GM12872 (cell line): ENCODE measurements around the gene TEX19.

ENCODE experiments used
- CTCF ChIP-seq: IDR thresholded peaks from 3 replicates; pipeline ENCODE4 v1.5.1; 2011; ENCODE audit warnings: low read depth, mild to moderate bottlenecking, low read length, moderate library complexity; ENCODE audit not compliant: insufficient read depth

The TEX19 gene

DNA sequence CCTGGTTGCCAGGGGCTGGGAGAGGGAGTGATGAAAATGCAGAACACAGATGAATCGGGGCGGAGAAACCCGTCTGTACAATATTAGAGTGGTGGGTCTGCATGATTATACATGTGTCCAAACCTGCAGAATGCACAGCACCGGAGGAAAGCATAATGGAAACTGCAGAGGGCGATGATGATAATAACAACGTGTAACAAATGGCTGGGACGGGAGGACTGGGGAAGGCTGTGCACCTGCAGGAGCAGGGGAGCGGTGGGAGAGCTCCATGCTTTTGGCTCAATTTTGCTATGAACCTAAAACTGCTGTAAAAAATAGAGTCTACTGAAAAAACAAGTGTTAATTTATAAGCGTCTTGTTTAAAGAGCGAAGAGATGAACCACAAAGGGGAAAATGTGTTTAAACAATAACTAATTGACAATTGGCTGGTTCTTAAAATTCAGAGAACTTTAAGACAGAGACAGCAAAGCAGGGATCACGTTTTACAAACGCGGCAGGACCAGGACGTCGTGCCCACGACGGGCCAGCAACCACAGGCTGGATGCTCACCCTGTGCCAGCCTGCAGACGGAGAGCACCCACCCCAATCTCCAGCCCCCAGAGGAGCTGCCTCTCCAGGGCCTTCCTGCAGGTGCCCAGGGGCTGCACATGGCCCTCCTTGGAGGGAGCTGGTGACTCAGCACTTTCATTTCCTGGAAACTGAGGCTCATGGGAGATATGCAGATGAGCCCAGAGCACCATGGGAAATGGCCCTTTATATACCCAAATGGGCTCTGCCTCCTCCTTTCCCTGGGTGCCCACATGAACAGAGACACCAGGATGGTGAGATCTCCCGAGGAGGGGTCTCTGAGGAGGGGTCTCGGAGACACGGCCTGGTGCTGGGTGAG lies at the start of gene TEX19:
TSS of gene TEX19 (plus strand) at position 783 of the 886 bp plus-strand sequence. CDS start 2,904 bp downstream, outside the sequence.
- no peak for TF ChIP-seq CTCF

DNA sequence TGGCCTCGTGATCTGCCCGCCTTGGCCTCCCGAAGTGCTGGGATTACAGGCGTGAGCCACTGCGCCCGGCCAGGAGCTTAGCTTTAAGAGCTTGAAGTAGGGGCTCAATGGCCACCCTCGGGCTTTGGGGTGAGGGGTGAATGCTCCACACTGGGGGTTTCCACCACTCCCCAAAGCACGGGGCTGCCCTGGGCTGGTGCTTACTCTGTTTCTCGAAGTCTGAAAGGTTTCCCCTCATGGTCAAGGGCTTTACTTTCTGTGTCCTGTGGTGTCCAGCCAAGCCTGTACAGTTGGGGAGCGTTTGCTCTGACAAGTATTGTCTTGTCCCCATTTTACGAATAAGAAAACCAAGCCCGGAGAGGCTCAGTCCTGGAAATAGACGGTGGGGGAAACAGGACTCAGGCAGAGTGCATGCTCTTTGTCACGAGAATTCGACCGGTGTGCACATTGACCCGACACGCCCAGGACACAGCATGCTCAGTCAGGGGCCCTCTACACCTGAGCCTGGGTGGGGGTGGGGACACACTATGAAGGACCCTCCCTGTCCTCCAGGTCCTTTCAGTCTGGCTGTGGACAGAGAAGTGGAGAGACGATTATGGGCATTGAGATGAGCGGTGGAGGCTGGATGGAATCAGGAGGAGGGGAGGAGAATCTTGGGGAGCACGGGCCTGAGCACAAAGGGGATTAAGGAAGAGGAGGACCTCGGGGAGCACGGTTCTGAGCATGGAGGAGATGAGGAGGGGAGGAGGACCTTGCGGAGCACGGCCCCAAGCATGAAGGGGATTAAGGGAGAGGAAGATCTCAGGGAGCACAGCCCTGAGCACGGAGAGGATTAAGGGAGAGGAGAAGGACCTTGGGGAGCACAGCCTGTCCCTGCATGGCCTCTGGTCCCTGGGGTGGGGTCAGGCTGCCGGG lies 49.1 kb upstream of the TEX19 start:
- TF ChIP-seq CTCF, result no peak

GRCh38 chr17:82310877-82311276 lies 48.2 kb upstream of the TEX19 start:
- no peak for TF ChIP-seq CTCF

- TF ChIP-seq CTCF, result no peak
Measured at GRCh38 chr17:82311971-82312370, 47.1 kb upstream of the TEX19 start.

DNA sequence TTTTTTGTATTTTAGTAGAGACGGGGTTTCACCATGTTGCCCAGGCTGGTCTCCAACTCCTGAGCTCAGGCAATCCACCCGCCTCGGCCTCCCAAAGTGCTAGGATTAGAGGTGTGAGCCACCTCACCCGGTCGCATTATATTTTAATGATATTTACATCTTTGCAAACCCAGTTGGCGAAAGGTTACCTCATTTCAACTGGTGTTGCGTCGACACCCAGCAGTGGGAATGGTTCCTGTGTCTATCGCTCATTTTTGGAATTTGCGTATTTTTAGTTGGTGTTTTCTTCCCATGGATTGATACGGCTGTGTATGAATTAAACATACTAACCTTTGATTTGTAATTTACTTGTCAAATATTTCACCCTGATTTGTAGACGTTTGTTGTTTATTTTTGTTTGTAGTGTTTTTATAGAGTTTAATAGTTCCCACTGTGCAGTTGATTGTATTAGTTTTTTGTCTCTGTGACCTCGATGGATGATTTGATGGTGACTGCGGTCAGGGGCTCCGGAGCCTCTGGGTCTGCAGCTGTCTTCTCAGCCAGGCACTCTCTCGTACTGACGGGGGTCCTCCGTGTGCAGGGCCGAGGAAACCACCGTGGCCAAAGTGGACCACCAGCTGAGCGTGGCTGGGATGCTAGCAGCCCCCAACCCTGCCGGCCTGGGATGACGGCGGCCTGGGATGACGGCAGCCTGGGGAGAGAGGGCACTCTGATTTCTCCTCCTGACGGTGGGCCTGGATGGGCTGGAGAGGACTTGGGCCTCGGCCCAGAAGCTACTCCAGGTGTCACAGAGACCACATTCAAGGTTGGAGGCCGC lies 45.6 kb upstream of the TEX19 start:
- no peak for TF ChIP-seq CTCF

- no peak for TF ChIP-seq CTCF
Measured at GRCh38 chr17:82314012-82314726, 44.9 kb upstream of the TEX19 start.
